Activated CD4-positive, alpha-beta T cell treated with anti-CD3 and anti-CD28 coated beads, Interleukin-2, amount 50 U/mL, for 16 hours (primary cell): ENCODE results near the gene NCBP1.

ENCODE experiments used
- DNase-seq: peaks from one replicate; pipeline ENCODE4 v3.0.0-alpha.2; 2020

The NCBP1 gene

GRCh38 chr9:97721396-97721795 is 87.8 kb downstream of the NCBP1 start:
- no peak for DNase-seq

GRCh38 chr9:97722331-97722730 is 88.7 kb downstream of the NCBP1 start:
- DNase-seq: no peak
